H1 (cell line): ENCODE results near the gene RREB1. TPM values are rescaled to one million over a fixed set of nuclear protein-coding genes. Genes with fewer than 3 reads are reported as not detected.

ENCODE experiments used
- CTCF ChIA-PET: fragments of 300-600 bp; sonication (Branson Sonifier 250); formaldehyde crosslinking; loops from one replicate; lab custom pipeline; 2021; ENCODE audit not compliant: partially characterized antibody; lab: Charles Lee
- POLR2A ChIA-PET: fragments of 300-600 bp; sonication (Branson Sonifier 250); formaldehyde crosslinking; loops from one replicate; lab custom pipeline; 2021; ENCODE audit warnings: inconsistent platforms; ENCODE audit not compliant: partially characterized antibody; lab: Charles Lee
- DNase-seq, 2 experiments: peaks; one replicate each; pipeline versions ENCODE4 v3.0.0 to v3.0.0-alpha.2; 2010 to 2022; ENCODE audit warnings: low spot score in 2 of 2, low read depth in 1 of 2, mixed read lengths in 1 of 2
- FAIRE-seq: peaks from 2 replicates; lab custom pipeline; 2011; peaks lifted over from hg19 to GRCh38; lab: Jason Lieb, UNC
- H2AFZ ChIP-seq: 2 replicates; pipeline ENCODE4 v1.8.1; 2012; ENCODE audit warnings: low read length, inconsistent platforms
- H2AK5ac ChIP-seq: 2 replicates; pipeline ENCODE4 v1.6.1; 2013; ENCODE audit warnings: low read depth, low read length
- H2BK120ac ChIP-seq: replicated peaks from 2 replicates; pipeline ENCODE3; 2013; ENCODE audit warnings: low read depth, low read length, inconsistent platforms
- H2BK12ac ChIP-seq: 2 replicates; pipeline ENCODE4 v1.6.1; 2013; ENCODE audit warnings: low read depth, low read length
- H2BK15ac ChIP-seq: 2 replicates; pipeline ENCODE4 v1.6.1; 2013; ENCODE audit warnings: low read length
- H2BK20ac ChIP-seq: 2 replicates; pipeline ENCODE4 v1.6.1; 2013; ENCODE audit warnings: low read length
- H2BK5ac ChIP-seq: 2 replicates; pipeline ENCODE4 v1.6.1; 2013; ENCODE audit warnings: low read depth, low read length
- H3K14ac ChIP-seq: 2 replicates; pipeline ENCODE4 v1.6.1; 2013; ENCODE audit warnings: inconsistent platforms; ENCODE audit not compliant: insufficient read length
- H3K18ac ChIP-seq: 2 replicates; pipeline ENCODE4 v1.6.1; 2013; ENCODE audit warnings: low read length; ENCODE audit errors: extremely low read depth
- H3K23ac ChIP-seq: 2 replicates; pipeline ENCODE4 v1.6.1; 2013; ENCODE audit warnings: inconsistent platforms; ENCODE audit not compliant: insufficient read length
- H3K23me2 ChIP-seq: 2 replicates; pipeline ENCODE4 v1.6.1; 2013; ENCODE audit warnings: low read depth, low read length
- H3K27ac ChIP-seq: 2 replicates; pipeline ENCODE4 v1.6.1; 2011; ENCODE audit warnings: low read depth, low read length, inconsistent platforms
- H3K27me3 ChIP-seq, 4 experiments: replicated peaks in 1 of 4; 1 replicate in 1 of 4; 2 replicates in 3 of 4; pipeline versions ENCODE4 v1.6.1 to v1.8.1; 2011 to 2013; ENCODE audit warnings: low read length in 3 of 4, mild to moderate bottlenecking in 3 of 4, inconsistent platforms in 2 of 4, mixed read lengths in 2 of 4, moderate library complexity in 1 of 4; ENCODE audit not compliant: control insufficient read depth in 3 of 4, insufficient read depth in 3 of 4; ENCODE audit errors: extremely low read depth in 1 of 4
- H3K36me3 ChIP-seq, 4 experiments: 2 replicates each; pipeline versions ENCODE4 v1.6.1 to v1.8.1; 2011 to 2013; ENCODE audit warnings: mild to moderate bottlenecking in 4 of 4, low read length in 3 of 4, moderate library complexity in 2 of 4, control low read depth in 1 of 4, inconsistent platforms in 1 of 4; ENCODE audit not compliant: insufficient read depth in 4 of 4, control insufficient read depth in 2 of 4
- H3K4ac ChIP-seq: replicated peaks from 2 replicates; pipeline ENCODE3; 2013; ENCODE audit warnings: low read length, low read depth, mixed read lengths, inconsistent platforms; ENCODE audit not compliant: insufficient read length
- H3K4me1 ChIP-seq, 4 experiments: replicated peaks in 1 of 4; 1 replicate in 1 of 4; 2 replicates in 3 of 4; pipeline versions ENCODE4 v1.6.1 to v1.8.1; 2011 to 2013; ENCODE audit warnings: low read length in 3 of 4, inconsistent platforms in 2 of 4, mixed read lengths in 1 of 4; ENCODE audit not compliant: insufficient read depth in 4 of 4, control insufficient read depth in 3 of 4
- H3K4me2 ChIP-seq, 2 experiments: 2 replicates each; pipeline versions ENCODE4 v1.6.1 to v1.8.1; 2011 to 2013; ENCODE audit warnings: low read depth in 2 of 2, low read length in 2 of 2, control low read depth in 1 of 2, inconsistent platforms in 1 of 2, mild to moderate bottlenecking in 1 of 2; ENCODE audit not compliant: insufficient read depth in 1 of 2
- H3K4me3 ChIP-seq, 4 experiments: fragments of 200-600, 300-600 bp in 1 of 4; sonication (generic), shearing (Covaris generic), sonication (Bioruptor Twin) in 1 of 4; 2 replicates each; pipeline versions ENCODE4 v1.5.1 to v1.8.1; 2011 to 2016; ENCODE audit warnings: low read length in 4 of 4, low read depth in 3 of 4, control low read depth in 2 of 4, inconsistent platforms in 2 of 4, mild to moderate bottlenecking in 2 of 4, mixed read lengths in 1 of 4, moderate library complexity in 1 of 4; ENCODE audit not compliant: insufficient read depth in 2 of 4; ENCODE audit errors: extremely low read depth in 1 of 4
- H3K56ac ChIP-seq: replicated peaks from 2 replicates; pipeline ENCODE3; 2013; ENCODE audit warnings: low read depth, mild to moderate bottlenecking, mixed read lengths, low read length, inconsistent platforms; ENCODE audit not compliant: insufficient read length
- H3K79me1 ChIP-seq: 2 replicates; pipeline ENCODE4 v1.6.1; 2013; ENCODE audit warnings: low read depth, low read length, control low read depth
- H3K79me2 ChIP-seq, 2 experiments: 2 replicates each; pipeline versions ENCODE4 v1.6.1 to v1.8.1; 2012 to 2013; ENCODE audit warnings: low read length in 2 of 2, mild to moderate bottlenecking in 2 of 2, inconsistent platforms in 1 of 2; ENCODE audit not compliant: insufficient read depth in 2 of 2, control insufficient read depth in 1 of 2
- H3K9ac ChIP-seq, 4 experiments: replicated peaks in 1 of 4; 1 replicate in 1 of 4; 2 replicates in 3 of 4; pipeline versions ENCODE4 v1.6.1 to v1.8.1; 2011 to 2013; ENCODE audit warnings: low read depth in 3 of 4, low read length in 3 of 4, control low read depth in 2 of 4, mild to moderate bottlenecking in 2 of 4, moderate library complexity in 2 of 4, inconsistent platforms in 1 of 4; ENCODE audit errors: extremely low read depth in 1 of 4
- H3K9me3 ChIP-seq, 2 experiments: 2 replicates each; pipeline versions ENCODE4 v1.6.1 to v1.8.1; 2012 to 2013; ENCODE audit warnings: mild to moderate bottlenecking in 2 of 2, moderate library complexity in 2 of 2, control low read depth in 1 of 2, inconsistent platforms in 1 of 2, low read depth in 1 of 2, low read length in 1 of 2, mixed read lengths in 1 of 2; ENCODE audit not compliant: insufficient read depth in 2 of 2
- H4K20me1 ChIP-seq, 2 experiments: replicated peaks in 1 of 2; 2 replicates each; pipeline versions ENCODE3 to v1.8.1; 2011 to 2013; ENCODE audit warnings: inconsistent platforms in 2 of 2, low read length in 2 of 2, mild to moderate bottlenecking in 1 of 2; ENCODE audit not compliant: insufficient read depth in 2 of 2, control insufficient read depth in 1 of 2
- H4K5ac ChIP-seq: 2 replicates; pipeline ENCODE4 v1.6.1; 2013; ENCODE audit warnings: low read length, low read depth, mixed read lengths, inconsistent platforms; ENCODE audit not compliant: insufficient read length
- H4K8ac ChIP-seq: 2 replicates; pipeline ENCODE4 v1.8.0; 2013; ENCODE audit warnings: mild to moderate bottlenecking, moderate library complexity, low read length, inconsistent platforms; ENCODE audit not compliant: insufficient read depth; ENCODE audit errors: extremely low read depth
- H4K91ac ChIP-seq: replicated peaks from 2 replicates; pipeline ENCODE3; 2013; ENCODE audit warnings: low read length, mixed read lengths, inconsistent platforms; ENCODE audit not compliant: insufficient read length
- ATF2 ChIP-seq: IDR thresholded peaks from 2 replicates; pipeline ENCODE4 v1.6.1; 2012; ENCODE audit warnings: low read length, inconsistent platforms
- GTF2F1 ChIP-seq: IDR thresholded peaks from 2 replicates; pipeline ENCODE4 v1.6.1; 2012; ENCODE audit warnings: low read depth, low read length, improper control_type of control experiment, borderline replicate concordance
- MAX ChIP-seq: IDR thresholded peaks from 2 replicates; pipeline ENCODE4 v1.6.1; 2012; ENCODE audit warnings: inconsistent platforms
- TAF1 ChIP-seq: IDR thresholded peaks from 2 replicates; pipeline ENCODE4 v1.6.1; 2011; ENCODE audit warnings: mild to moderate bottlenecking, low read depth, low read length
- YY1 ChIP-seq: IDR thresholded peaks from 2 replicates; pipeline ENCODE4 v1.6.1; 2011; ENCODE audit warnings: low read depth, mild to moderate bottlenecking, low read length
- WGBS, 2 experiments: shearing (Covaris generic) in 1 of 2; methylation state at CpG; one replicate each; pipeline versions ENCODE4 v1.1.6 to v1.1.7; 2013 to 2015; ENCODE audit warnings: low lambda C conversion rate in 2 of 2, mixed read lengths in 2 of 2, inconsistent platforms in 1 of 2, low coverage in 1 of 2, missing lambda C conversion rate in 1 of 2; ENCODE audit not compliant: insufficient replicate concordance in 2 of 2, insufficient coverage in 1 of 2, insufficient read length in 1 of 2; ENCODE audit errors: extremely low coverage in 1 of 2, missing lambda C conversion rate in 1 of 2; 5-methylcytosine and 5-hydroxymethylcytosine counted together
- polyA plus RNA-seq, 7 experiments: library from polyadenylated mRNA; depleted of rRNA in 3 of 7; stranded (reverse) in 5 of 7; unstranded in 2 of 7; fragments of >200 nt in 5 of 7; fragments of 200-250 nt in 2 of 7; gene quantifications; 1 replicate in 5 of 7; 2 replicates in 1 of 7; 4 replicates in 1 of 7; pipeline versions ENCODE4 v1.2.1 to v1.2.3, GENCODE V29; 2011 to 2013; ENCODE audit warnings: missing spikeins in 2 of 7, mixed read lengths in 2 of 7
- total RNA-seq: library from RNA; stranded (reverse); fragmentation: NEBNext Ultra II Directional; extraction: Animal tissue kit (Norgen Biotek cat#: 25700); gene quantifications from 2 replicates; pipeline ENCODE4 v1.2.1, GENCODE V29; 2021

RREB1 gene
- total and polyA plus RNA-seq, 2 of the 8 experiments (the other 6 are each of a cell fraction or from before 2014, with no cell fraction given) = 3.9 to 34.7 TPM

DNA sequence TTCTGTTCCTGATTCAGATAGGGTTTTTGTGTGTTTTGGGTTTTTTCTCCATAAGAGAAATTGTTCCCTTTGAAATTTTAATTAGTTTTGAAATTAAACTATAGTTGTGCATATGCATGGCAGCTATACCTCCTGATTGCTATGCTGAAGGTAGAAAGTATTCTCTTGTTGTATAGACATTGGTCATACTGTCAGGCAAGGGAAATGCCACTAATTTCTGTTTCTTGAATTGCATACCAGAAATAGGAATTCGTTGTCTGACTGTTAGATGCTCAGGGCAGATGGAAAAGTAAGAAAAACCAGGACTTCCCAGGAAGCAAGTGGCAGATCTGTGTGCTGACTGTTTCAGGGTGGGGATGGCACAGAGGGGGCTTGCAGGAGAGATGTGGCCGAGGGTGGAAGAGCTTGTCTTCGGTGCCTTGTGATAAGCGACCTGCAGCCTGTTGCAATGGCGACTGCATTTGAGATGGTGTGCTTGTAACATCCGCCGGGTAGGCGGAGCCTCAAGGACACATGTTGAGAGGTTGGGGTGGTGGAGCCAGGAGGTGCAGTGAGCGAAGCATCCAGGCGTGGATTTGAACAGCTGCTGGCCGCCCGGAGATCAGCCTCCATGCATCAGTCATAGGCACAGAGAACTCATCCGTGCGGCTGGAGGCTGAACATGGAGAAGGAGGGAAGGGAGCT lies 42.8 kb downstream of the RREB1 start:
- no peak overlapping the region for H3K14ac ChIP-seq
- no peaks in the 10 kb centered on the region for H3K9me3 ChIP-seq
- POLR2A ChIA-PET = interaction anchor here (0.9 to 5.2 kb wide), 4 partner anchors 9 to 25 kb away, joined by 3 to 34 read pairs (median 4); no protein-coding TSS in a partner anchor
- peak overlapping the region; percentile 15 for H4K5ac ChIP-seq
- H4K91ac ChIP-seq = peak overlapping the region; percentile 58
- H3K4me3 ChIP-seq = no peak overlapping the region; a peak in 1 of 8 replicates
- H2AK5ac ChIP-seq = no peak overlapping the region; the same call in 1 of the 2 replicates
- no peak overlapping the region for H3K56ac ChIP-seq
- H2AFZ ChIP-seq = no peak overlapping the region
- H2BK12ac ChIP-seq = peak overlapping the region; percentile 21; the same call in 1 of the 2 replicates
- no peaks in the 10 kb centered on the region for H3K36me3 ChIP-seq
- TF ChIP-seq ATF2 = no peak
- TF ChIP-seq GTF2F1 = no peak
- peak; percentile 67 for TF ChIP-seq MAX
- TF ChIP-seq YY1 = peak; percentile 72; the same call in 1 of the 2 replicates
- 0 out of 2 replicates have a peak, but pooled peaks have one; percentile 27 for TF ChIP-seq TAF1
- DNase-seq (no peak), FAIRE-seq (no peak)
- peak overlapping the region; percentile 95 for H3K18ac ChIP-seq
- H3K23me2 ChIP-seq = peaks cover 5% of the 10 kb centered on the region; the same call in 1 of the 2 replicates
- CTCF ChIA-PET = interaction anchor here (0.6 to 2.1 kb wide), 5 partner anchors 7 to 87 kb away, joined by 3 to 7 read pairs (median 3); no protein-coding TSS in a partner anchor
- H3K4me1 ChIP-seq = peaks cover 12 to 35% (median 31%) of the 10 kb centered on the region in 4 experiments
- H3K9ac ChIP-seq = no peak overlapping the region
- WGBS, 2 experiments = 65% methylated on average over 14 of the region's 14 CpGs; no CpG with 5 or more reads in 1 of the 2 experiments
- H3K79me2 ChIP-seq = peaks cover 8 to 91% of the 10 kb centered on the region in 2 experiments
- no peak overlapping the region for H3K27ac ChIP-seq
- no peak overlapping the region for H2BK15ac ChIP-seq
- no peak overlapping the region for H3K23ac ChIP-seq
- no peak overlapping the region for H3K4ac ChIP-seq
- H2BK120ac ChIP-seq = no peak overlapping the region
- peaks cover 0 to 3% of the 10 kb centered on the region in 2 experiments for H4K20me1 ChIP-seq
- peaks cover 14% of the 10 kb centered on the region for H3K79me1 ChIP-seq
- 0 out of 2 replicates have a peak overlapping the region, but pooled peaks have one; percentile 54 for H2BK5ac ChIP-seq
- H3K27me3 ChIP-seq = no peaks in the 10 kb centered on the region
- H4K8ac ChIP-seq = no peak overlapping the region; the same call in 1 of the 2 replicates
- H3K4me2 ChIP-seq = peak overlapping the region in 1 of 2 experiments; percentile 48; a peak in 2 of 4 replicates
- H2BK20ac ChIP-seq = 0 out of 2 replicates have a peak overlapping the region, but pooled peaks have one; percentile 2
